ENCODE data around the gene GLIS1. TPM values are rescaled to one million over a fixed set of nuclear protein-coding genes. Genes with fewer than 3 reads are reported as not detected.
"Not testable (repeated sequence)": the region's sequence is repeated elsewhere in the genome, so short reads cannot be mapped to it uniquely, and the experiment has no call there.

The GLIS1 gene
- total and polyA plus RNA-seq, 9 donors: 0.04 to 0.42 (median 0.08) TPM; not detected in 3

DNA sequence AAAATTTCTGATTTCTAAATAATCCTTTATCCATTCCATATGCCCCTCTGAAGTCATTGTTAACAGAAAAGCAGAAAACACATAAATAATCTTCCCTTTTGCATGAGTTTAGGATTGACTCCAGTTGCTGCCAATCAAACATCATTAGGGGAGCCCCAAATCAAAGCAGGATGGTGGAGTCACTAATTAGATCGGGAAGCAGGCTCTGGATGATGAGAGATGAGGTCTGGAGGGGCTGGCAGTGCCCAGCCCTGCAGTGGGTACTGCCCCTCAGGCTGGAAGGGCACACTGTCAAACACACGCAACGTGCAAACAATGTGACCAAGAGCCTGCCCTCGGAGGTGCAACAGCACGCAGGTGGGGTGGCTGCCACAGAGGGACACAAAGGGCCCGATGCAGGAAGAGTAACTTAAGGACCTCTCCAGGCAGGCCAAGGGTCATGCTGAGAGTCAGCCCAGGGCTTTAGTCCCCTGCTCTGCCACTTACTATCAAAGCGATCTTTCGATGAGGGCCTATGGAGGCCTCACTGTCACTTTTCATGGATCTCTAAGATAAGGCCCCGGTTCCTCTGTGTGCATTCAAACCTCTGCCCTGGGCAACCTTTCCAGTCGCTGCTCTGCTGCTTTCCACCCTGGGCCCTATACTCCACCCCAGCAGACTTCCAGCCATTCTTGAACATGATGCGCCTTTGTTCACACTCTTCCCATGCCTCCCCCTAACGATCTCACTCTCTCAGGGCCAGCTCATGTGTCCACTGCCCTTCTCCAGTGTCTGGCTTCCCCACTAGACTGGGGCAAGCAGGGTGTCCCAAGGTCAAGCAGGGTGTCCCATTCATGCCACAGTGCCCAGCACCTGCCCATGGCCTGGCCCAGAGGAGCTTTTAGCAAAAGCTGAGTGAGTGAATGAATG, 180.9 kb downstream of the GLIS1 start:
- Histone ChIP-seq H3K4me3 (ENCODE audit: low read length) (no peak overlapping the region), H3K4me1 (ENCODE audit: control insufficient read depth, insufficient read depth, low read length) (no peaks in the 10 kb centered on the region), H3K27me3 (ENCODE audit: control insufficient read depth, insufficient read depth, low read length) (peaks cover 13% of the 10 kb centered on the region), H3K9me3 (replicated peaks; ENCODE audit: control insufficient read depth, low read depth, low read length) (no peaks in the 10 kb centered on the region), H3K36me3 (ENCODE audit: control insufficient read depth, insufficient read depth, low read length) (no peaks in the 10 kb centered on the region), H3K27ac (ENCODE audit: low read length) (no peak overlapping the region)
- WGBS (ENCODE audit: insufficient coverage): 66% methylated on average over 12 of the region's 12 CpGs
- DNase-seq: no peak

- Histone ChIP-seq H3K36me3 (ENCODE audit: control insufficient read depth, insufficient read depth, low read length) (no peaks in the 10 kb centered on the region), H3K4me1 (ENCODE audit: control insufficient read depth, insufficient read depth, low read length) (no peaks in the 10 kb centered on the region), H3K9me3 (replicated peaks; ENCODE audit: control insufficient read depth, low read depth, low read length) (no peaks in the 10 kb centered on the region), H3K4me3 (ENCODE audit: low read length) (no peak overlapping the region), H3K27ac (ENCODE audit: low read length) (no peak overlapping the region), H3K27me3 (ENCODE audit: control insufficient read depth, insufficient read depth, low read length) (peaks cover 7% of the 10 kb centered on the region)
- 86% methylated on average over 1 of the region's 4 CpGs for WGBS (ENCODE audit: insufficient coverage)
- DNase-seq: no peak
Observed at GRCh38 chr1:53557369-53557768, 181.6 kb downstream of the GLIS1 start.

DNA sequence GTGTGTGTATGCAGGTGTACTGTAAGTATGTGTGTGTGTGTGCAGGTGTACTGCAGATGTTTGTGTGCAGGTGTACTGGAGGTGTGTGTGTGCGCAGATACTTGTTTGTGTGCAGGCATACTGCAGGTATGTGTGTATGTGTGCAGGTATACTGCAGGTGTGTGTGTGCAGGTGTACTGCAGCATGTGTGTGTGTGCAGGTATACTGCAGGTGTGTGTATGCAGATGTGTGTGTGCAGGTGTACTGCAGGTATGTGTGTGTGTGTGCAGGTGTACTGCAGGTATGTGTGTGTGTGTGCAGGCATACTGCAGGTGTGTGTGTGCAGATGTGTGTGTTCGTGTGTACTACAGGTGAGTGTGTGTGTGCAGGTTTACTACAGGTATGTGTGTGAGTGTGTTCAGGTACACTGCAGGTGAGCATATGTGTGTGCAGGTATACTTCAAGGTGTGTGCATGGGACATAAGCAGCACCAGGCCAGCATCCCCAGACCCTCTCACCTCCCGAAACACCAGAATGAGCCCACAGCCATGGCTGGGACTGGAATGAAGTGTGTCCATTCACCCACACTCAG, 182.2 kb downstream of the GLIS1 start:
- Histone ChIP-seq H3K4me3 (ENCODE audit: low read length) (no peak overlapping the region), H3K4me1 (ENCODE audit: control insufficient read depth, insufficient read depth, low read length) (no peaks in the 10 kb centered on the region), H3K27ac (ENCODE audit: low read length) (no peak overlapping the region), H3K27me3 (ENCODE audit: control insufficient read depth, insufficient read depth, low read length) (peaks cover 3% of the 10 kb centered on the region), H3K36me3 (ENCODE audit: control insufficient read depth, insufficient read depth, low read length) (no peaks in the 10 kb centered on the region), H3K9me3 (replicated peaks; ENCODE audit: control insufficient read depth, low read depth, low read length) (no peaks in the 10 kb centered on the region)
- DNase-seq: no peak
- 100% methylated on average over 2 of the region's 3 CpGs for WGBS (ENCODE audit: insufficient coverage)

DNA sequence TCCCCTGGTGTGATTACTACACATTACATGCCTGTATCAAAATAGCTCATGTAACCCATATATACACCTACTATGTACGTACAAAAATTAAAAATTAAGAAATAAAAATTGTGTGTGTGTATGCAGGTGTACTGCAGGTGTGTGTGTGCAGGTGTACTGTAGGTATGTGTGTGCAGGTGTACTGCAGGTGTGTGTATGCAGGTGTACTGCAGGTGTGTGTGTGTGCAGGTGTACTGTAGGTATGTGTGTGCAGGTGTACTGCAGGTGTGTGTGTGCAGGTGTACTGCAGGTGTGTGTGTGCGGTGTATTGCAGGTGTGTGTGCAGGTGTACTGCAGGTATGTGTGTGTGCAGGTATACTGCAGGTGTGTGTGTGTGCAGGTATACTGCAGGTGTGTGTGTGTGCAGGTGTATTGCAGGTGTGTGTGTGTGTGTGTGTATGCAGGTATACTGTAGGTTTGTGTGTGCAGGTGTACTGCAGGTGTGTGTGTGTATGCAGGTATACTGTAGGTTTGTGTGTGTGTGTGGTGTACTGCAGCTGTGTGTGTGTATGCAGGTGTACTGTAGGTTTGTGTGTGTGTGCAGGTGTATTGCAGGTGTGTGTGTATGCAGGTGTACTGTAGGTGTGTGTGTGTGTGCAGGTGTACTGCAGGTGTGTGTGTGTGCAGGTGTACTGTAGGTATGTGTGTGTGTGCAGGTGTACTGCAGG, 183.2 kb downstream of the GLIS1 start:
- not testable (repeated sequence) for H3K27ac ChIP-seq (ENCODE audit: low read length); H3K4me1 ChIP-seq (ENCODE audit: control insufficient read depth, insufficient read depth, low read length); H3K9me3 ChIP-seq (replicated peaks; ENCODE audit: control insufficient read depth, low read depth, low read length); H3K36me3 ChIP-seq (ENCODE audit: control insufficient read depth, insufficient read depth, low read length); H3K27me3 ChIP-seq (ENCODE audit: control insufficient read depth, insufficient read depth, low read length); DNase-seq; H3K4me3 ChIP-seq (ENCODE audit: low read length)
- WGBS (ENCODE audit: insufficient coverage): 100% methylated on average over 1 of the region's 2 CpGs

GRCh38 chr1:53554592-53555305, 184.2 kb downstream of the GLIS1 start:
- Histone ChIP-seq H3K27ac (ENCODE audit: low read length) (no peak overlapping the region), H3K4me1 (ENCODE audit: control insufficient read depth, insufficient read depth, low read length) (no peaks in the 10 kb centered on the region), H3K9me3 (replicated peaks; ENCODE audit: control insufficient read depth, low read depth, low read length) (no peaks in the 10 kb centered on the region), H3K27me3 (ENCODE audit: control insufficient read depth, insufficient read depth, low read length) (no peaks in the 10 kb centered on the region), H3K4me3 (ENCODE audit: low read length) (no peak overlapping the region), H3K36me3 (ENCODE audit: control insufficient read depth, insufficient read depth, low read length) (no peaks in the 10 kb centered on the region)
- no peak for DNase-seq
- WGBS (ENCODE audit: insufficient coverage): 82% methylated on average over 9 of the region's 11 CpGs

- no peak overlapping the region for H3K27ac ChIP-seq (ENCODE audit: low read length)
- H3K9me3 ChIP-seq (replicated peaks; ENCODE audit: control insufficient read depth, low read depth, low read length): no peaks in the 10 kb centered on the region
- no peak for DNase-seq
- H3K4me1 ChIP-seq (ENCODE audit: control insufficient read depth, insufficient read depth, low read length): no peaks in the 10 kb centered on the region
- no peaks in the 10 kb centered on the region for H3K36me3 ChIP-seq (ENCODE audit: control insufficient read depth, insufficient read depth, low read length)
- no peak overlapping the region for H3K4me3 ChIP-seq (ENCODE audit: low read length)
- WGBS (ENCODE audit: insufficient coverage): 90% methylated on average over 5 of the region's 8 CpGs
- H3K27me3 ChIP-seq (ENCODE audit: control insufficient read depth, insufficient read depth, low read length): no peaks in the 10 kb centered on the region
Observed at GRCh38 chr1:53553734-53554509, 185.0 kb downstream of the GLIS1 start.

- H3K36me3 ChIP-seq (ENCODE audit: control insufficient read depth, insufficient read depth, low read length): no peaks in the 10 kb centered on the region
- no peaks in the 10 kb centered on the region for H3K4me1 ChIP-seq (ENCODE audit: control insufficient read depth, insufficient read depth, low read length)
- DNase-seq: no peak
- no peak overlapping the region for H3K4me3 ChIP-seq (ENCODE audit: low read length)
- no peaks in the 10 kb centered on the region for H3K27me3 ChIP-seq (ENCODE audit: control insufficient read depth, insufficient read depth, low read length)
- WGBS (ENCODE audit: insufficient coverage): 78% methylated on average over 5 of the region's 10 CpGs
- H3K27ac ChIP-seq (ENCODE audit: low read length): no peak overlapping the region
- no peaks in the 10 kb centered on the region for H3K9me3 ChIP-seq (replicated peaks; ENCODE audit: control insufficient read depth, low read depth, low read length)
Observed at GRCh38 chr1:53552981-53553733, 185.8 kb downstream of the GLIS1 start.

- no peak for DNase-seq
- no peaks in the 10 kb centered on the region for H3K36me3 ChIP-seq (ENCODE audit: control insufficient read depth, insufficient read depth, low read length)
- WGBS (ENCODE audit: insufficient coverage): 18% methylated on average over 5 of the region's 10 CpGs
- H3K4me1 ChIP-seq (ENCODE audit: control insufficient read depth, insufficient read depth, low read length): no peaks in the 10 kb centered on the region
- no peak overlapping the region for H3K27ac ChIP-seq (ENCODE audit: low read length)
- H3K4me3 ChIP-seq (ENCODE audit: low read length): no peak overlapping the region
- no peaks in the 10 kb centered on the region for H3K27me3 ChIP-seq (ENCODE audit: control insufficient read depth, insufficient read depth, low read length)
- H3K9me3 ChIP-seq (replicated peaks; ENCODE audit: control insufficient read depth, low read depth, low read length): no peaks in the 10 kb centered on the region
Observed at GRCh38 chr1:53552146-53552861, 186.7 kb downstream of the GLIS1 start.
